Astrocyte of the hippocampus (primary cell): ENCODE measurements around the gene KCNQ2.

Experiments used
- DNase-seq: peaks from one replicate; pipeline ENCODE4 v3.0.0; 2011; ENCODE audit warnings: low read depth, low spot score

KCNQ2 gene

DNA sequence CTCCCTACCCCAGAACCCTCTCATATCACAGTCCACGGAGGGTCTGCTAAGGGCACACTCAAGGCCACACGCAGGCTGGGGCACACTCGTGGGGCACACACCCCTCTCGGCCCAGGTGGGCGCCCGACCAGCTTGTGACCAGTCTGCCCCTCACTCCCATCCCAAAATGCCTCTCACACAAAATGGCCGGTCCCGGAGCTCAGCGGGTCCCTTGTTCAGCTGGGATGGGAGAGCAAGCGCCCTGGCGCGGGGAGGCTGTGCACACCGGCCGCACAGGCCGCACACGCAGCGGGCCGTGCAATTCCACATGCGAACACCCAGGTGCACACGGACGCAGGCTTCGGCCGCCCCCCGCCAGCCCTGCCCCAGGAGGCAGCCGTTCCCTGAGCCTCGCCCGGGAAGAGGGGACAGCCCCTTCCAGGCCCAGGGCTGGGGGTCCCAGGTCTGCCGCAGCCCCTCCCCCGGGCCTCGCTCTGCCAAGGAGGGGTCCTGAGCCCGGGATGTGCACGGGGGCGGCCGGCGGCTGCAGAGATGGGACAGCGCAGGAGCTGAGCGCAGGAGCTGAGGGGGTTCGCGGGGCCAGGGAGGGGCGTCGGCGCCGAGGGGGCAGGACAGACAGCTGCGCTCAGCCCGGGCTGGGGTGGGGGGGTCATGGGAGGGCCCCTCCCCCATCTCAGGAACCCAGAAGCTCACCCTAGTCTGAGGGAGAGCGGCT, 1.3 kb downstream of the KCNQ2 start:
- no peak for DNase-seq

GRCh38 chr20:63470410-63470809, 2.0 kb downstream of the KCNQ2 start:
- no peak for DNase-seq

DNA sequence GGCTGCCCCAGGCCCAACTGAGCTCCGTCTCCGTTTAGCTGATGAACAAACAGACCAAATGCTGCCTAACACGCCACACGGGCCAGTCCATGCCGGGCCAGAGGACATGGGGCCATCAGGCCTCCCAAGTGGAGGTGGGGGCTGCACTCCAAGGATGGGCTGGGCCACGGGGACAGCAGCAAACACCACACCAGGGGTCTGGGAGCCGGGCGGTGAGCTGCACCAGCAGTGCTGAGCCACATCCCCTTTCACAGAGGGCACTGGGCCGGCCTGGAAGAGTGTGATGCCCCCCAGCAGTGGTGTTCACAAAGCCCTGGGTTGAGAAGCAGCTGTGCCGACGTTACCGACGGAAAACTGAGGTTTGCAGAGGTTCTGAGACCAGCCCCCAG, 2.7 kb downstream of the KCNQ2 start:
- DNase-seq, result no peak

DNA sequence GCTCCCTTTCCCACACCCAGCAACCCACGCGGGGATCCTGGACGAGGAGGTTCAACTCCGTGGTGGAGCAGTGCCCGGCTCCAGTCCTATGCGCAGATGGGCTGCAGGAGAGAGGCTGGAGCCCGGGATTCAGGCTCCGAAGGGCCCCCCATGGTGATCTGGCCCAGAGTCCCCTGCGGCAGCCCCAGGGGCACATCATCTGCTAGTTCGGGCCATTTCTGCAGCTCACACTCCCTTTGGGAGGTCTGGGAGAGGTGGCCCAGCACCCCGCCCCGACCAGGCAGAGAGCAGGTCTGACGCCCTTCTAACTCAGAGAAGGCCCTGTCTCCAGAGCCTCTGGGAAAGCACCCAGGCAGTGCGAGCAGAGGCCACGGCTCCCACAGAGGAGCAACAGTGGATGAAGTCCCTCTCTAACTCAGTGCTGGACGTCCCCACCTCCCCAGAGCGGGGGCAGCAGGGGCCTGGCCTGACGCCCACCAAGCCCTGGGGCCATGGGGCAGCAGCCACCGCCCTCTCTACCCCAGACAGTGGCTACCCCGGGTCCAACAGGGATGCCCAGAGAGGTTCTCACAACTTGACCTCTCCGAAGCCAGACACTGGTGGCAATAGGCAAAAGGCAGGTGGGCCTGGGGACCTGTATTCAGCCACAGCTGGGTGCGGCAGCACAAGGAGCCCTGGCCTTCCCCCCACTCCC, 3.3 kb downstream of the KCNQ2 start:
- DNase-seq, result no peak

GRCh38 chr20:63468421-63468820, 4.0 kb downstream of the KCNQ2 start:
- DNase-seq, result no peak

DNA sequence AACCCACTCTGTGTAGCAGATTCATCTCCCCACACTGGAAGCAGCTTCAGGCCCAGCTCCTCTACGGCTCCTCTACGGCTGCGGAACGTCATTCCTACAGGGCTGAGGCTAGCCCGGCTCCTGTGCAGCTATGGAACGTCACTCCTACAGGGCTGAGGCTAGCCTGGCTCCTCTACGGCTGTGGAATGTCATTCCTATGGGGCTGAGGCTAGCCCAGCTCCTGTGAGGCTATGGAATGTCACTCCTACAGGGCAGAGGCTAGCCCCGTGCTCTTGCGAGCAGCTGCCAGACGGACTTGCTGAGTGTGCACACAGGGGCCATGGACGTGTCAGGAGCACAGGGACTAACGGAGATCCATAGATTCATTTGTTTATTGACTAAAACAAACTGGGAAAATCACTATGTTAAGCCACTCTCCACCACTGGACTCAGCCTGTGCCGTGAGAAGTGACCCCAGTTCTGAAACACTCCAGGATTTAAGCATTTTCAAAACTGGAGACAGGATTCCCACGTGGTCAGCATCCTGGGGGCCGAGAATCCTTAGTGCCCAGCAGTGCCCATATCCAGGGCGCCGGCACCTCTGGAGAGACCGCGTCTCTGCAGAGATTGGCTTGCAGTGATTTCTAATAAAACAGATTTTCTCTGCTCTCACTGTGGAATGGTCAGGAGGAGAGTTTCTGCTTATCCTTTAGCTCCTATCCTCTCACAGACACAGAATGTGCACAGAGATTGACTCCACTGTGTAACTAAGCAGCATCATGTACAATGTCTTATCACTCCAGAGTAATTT, 5.0 kb downstream of the KCNQ2 start:
- DNase-seq, result no peak

DNA sequence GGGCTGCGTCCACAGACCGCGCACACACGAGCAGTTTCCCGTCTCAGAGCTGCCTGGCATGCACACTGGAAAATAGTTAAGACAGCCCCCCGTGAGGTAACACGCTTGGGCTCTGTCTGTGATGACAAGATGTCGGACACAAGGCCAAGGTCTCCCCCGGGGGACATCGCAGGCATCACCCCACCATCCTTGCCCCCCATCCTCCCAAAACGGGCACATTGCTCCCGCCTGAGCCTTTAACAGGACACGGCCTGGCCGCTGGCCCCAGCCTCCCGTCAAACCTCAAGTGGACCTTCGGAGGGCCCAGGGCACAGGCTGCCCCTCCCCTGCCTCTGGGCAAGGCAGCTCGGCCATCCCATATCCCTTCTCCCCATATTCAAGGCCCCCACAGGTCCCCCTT, 5.6 kb downstream of the KCNQ2 start:
- DNase-seq, result no peak

DNA sequence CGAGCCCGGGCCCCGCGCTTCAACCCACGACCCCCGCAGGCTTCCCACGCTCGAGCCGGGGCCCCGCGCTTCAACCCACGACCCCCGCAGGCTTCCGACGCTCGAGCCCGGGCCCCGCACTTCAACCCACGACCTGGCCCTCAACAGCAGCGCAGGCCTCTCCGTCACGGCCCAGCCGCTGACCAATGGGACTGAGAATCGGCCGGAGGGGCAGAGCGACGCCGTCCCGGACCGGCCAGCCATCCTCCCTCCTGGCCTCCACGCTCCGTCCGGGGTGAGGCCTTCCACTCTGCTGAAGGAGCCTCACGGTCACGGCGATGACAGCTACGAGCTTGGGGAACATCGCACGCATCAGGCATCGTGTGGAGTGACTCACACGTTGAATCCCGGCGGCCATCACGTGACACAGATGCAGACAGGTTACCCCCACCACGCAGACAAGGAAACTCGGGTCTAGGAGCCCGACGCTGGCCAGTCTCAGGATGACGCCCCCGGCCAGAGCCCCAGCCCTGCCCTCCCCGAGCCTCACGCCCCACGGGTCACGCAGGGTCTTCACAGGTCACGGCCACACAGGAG, 6.1 kb downstream of the KCNQ2 start:
- no peak for DNase-seq

- no peak for DNase-seq
Measured at GRCh38 chr20:63465380-63466249, 6.8 kb downstream of the KCNQ2 start.

GRCh38 chr20:63464289-63464635, 8.2 kb downstream of the KCNQ2 start:
- no peak for DNase-seq

GRCh38 chr20:63463400-63464288, 8.8 kb downstream of the KCNQ2 start:
- DNase-seq, result no peak

DNA sequence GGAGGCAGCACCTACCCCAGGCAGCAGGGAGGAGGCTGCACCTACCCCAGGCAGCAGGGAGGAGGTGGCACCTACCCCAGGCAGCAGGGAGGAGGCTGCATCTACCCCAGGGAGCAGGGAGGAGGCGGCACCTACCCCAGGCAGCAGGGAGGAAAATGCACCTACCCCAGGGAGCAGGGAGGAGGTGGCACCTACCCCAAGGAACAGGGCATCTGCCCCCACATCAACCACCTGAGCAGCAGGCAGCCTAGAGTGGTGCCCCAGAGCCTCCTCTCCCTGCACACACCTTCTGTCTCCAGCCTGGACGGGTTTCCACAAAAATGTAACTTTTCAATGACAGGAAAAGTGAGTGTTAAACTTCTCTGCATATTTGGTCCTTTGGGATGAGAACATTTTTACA, 10.2 kb downstream of the KCNQ2 start:
- no peak for DNase-seq

GRCh38 chr20:63461104-63461763, 11.2 kb downstream of the KCNQ2 start:
- peak; percentile 39 for DNase-seq

GRCh38 chr20:63459070-63459380, 13.4 kb downstream of the KCNQ2 start:
- no peak for DNase-seq

DNA sequence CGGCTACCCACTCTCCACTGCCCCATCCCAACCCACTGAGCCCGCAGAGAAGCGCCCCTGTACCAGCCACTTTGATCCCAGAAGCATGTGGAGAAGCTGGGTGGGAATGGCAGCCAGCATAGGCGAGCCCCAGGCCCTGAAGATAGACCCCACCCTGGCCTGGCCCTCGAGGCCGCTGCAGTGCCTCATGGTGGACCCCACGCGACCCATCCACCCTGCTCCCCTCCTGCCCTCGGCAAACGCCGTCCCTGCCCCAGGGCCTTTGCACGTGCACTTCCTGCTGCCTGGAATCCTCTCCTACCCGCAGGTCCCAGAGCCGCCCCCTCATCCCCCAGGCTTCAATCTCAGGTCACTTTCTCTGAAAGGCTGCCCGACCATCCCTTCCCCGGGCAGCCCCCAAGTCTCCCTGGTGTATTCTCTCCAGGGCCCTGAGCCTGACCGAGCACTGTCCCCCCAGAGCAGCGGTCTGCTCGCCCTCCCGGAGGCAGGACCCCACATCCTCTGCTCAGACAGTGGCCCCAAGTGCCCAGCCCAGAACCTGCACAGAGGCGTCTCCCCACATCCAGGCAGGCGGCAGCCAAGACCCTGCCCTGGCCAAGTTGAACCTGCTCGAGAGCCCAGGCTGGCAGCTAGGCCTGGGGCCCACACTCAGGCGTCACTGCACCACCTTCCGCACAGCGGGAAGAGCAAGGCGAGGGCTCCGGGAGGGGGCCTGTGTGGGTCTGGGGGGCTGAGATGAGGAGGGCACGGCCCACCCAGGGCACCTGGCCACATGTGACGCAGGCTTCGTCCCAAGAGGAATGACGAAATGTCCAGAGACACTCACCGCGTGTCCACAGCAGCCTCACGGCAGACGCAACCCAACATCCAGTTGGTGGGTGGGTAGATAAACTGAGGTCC, 14.0 kb downstream of the KCNQ2 start:
- no peak for DNase-seq

DNA sequence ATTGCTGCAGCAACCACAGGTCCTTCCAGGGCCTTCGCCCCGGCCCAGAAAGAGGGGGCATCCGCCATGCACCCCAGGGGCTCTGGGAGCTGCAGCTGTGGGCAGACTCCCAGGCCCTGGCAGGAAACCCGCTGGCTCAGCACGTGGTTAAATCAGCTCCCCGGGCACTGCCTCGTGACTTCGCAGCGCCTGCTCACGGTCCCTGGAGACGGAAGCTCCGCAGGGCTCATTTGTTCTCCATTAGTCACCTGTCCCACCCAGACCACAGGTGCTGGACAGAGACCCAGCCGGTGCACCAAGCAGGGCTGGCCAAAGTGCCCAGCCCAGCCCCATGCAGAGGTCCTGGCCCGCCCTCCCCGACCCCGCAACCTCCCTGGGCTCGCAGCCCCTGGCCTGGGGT, 14.7 kb downstream of the KCNQ2 start:
- peak; percentile 48 for DNase-seq

DNA sequence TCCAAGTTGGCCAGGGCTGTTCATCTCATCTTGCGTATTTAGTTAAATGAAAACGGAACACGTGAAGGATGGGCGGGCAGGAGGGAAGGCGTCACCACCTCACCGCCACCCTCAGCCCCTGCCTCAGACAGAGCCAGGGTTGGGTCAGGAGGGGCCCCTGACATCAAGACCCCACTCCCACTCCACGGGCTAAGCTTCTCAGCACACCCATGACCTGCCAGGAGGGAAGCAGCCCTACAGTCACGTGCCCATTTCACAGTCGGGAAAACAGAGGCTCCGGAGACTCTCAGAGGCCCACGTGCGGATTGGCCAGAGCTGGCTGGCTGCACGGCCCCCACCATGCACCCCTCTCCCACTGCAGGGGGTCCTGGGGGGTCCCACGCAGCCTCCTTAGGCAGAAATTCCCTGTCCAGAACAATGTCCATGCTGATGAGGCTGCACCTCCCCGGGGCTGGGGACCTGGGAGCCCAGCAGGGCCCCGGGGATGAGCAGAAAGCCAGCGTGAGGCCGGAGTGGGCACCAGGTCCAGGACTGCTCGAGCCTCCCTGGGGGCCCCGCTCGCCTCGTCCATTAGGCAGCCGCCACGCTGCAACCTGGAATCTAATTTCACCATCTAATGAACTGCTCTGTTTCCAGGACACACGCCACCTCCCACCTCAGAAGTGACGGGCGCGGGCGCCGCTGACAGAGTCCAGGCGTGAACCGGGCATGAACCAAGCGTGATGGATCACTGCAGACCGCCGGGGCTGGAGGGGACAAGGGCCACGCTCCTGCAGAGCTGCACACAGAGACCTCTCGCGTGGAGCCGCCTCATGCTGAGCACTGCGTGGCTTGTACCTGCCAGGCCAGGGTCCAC, 15.8 kb downstream of the KCNQ2 start:
- DNase-seq, result no peak

GRCh38 chr20:63455568-63455859, 16.9 kb downstream of the KCNQ2 start:
- no peak for DNase-seq
